ENCODE measurements around the gene DNAJB8.

DNA sequence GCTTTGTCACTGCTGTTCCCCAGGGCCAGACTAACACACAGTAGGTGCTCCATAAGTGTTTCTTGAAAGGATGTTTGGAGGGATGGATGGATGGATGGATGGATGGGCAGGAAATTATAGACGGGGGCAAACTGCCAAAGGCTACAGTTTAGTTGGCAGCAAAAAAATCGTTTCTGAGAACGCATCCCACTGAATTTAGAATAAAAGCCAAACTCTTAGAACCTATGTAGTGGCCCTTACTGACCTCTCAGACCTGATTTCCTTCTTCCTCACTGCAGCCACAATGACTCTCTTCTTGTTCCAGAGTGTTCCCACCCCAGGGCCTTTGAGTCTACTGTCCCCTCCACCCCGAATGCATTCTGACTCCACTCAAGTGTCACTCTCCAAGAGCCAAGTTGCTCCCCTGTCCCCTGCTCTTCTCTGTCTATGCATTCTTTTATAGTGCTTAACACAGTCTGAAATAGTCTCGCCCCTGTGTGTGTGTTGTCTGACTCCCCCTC lies 31.5 kb upstream of the DNAJB8 start:
- TF ChIP-seq, protein P1, sequence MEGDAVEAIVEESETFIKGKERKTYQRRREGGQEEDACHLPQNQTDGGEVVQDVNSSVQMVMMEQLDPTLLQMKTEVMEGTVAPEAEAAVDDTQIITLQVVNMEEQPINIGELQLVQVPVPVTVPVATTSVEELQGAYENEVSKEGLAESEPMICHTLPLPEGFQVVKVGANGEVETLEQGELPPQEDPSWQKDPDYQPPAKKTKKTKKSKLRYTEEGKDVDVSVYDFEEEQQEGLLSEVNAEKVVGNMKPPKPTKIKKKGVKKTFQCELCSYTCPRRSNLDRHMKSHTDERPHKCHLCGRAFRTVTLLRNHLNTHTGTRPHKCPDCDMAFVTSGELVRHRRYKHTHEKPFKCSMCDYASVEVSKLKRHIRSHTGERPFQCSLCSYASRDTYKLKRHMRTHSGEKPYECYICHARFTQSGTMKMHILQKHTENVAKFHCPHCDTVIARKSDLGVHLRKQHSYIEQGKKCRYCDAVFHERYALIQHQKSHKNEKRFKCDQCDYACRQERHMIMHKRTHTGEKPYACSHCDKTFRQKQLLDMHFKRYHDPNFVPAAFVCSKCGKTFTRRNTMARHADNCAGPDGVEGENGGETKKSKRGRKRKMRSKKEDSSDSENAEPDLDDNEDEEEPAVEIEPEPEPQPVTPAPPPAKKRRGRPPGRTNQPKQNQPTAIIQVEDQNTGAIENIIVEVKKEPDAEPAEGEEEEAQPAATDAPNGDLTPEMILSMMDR (IDR thresholded peaks at IDR 0.05), result peak in 2 of 4 experiments; percentile 3 to 27
- no peak for TF ChIP-seq POLR2A (IDR thresholded peaks at IDR 0.05)
